IPS-NIHi7 (cell line): ENCODE results near the gene GOLGA5.
"Not testable (repeated sequence)": the region's sequence is repeated elsewhere in the genome, so short reads cannot be mapped to it uniquely, and the experiment has no call there.

ENCODE experiments used
- DNase-seq: peaks from one replicate; pipeline ENCODE4 v3.0.0; 2012; ENCODE audit warnings: mixed read lengths; ENCODE audit errors: extremely low spot score

The GOLGA5 gene

DNA sequence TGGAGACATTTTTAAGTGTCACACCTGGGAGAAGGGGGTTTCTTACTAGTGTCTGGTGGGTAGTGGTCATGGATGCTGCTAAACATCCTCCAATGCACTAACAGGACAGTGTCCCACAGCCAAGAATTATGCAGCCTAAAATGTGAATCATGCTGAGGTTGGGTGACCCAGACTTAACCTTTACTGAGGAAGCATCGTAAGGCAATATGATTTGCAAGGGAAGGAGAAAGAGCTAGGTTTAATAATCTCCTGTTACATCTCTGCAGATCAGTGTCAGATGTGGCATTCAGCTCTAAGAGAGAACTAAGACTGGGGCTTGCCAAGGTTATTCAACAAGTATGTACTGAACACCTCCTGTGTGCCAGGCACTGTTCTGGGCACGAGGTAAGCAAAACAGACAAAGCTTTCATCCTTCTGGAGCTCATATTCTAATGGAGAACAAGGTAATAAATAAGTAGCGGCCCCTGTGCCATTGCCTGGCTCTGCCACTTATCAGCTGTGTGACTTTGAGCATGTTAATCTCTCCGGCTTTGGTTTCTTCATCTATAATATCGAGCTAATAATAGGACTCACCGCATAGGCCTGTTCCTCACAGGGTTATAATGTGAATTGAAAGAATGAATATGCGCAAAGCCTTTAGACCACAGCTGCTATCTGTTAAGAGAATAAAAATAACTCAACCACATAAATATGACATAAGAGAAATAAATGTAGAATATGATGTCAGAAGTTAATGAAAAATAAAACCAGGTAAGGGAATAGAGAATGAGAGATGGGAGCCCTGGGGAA, 13.5 kb upstream of the GOLGA5 start:
- DNase-seq: no peak

DNA sequence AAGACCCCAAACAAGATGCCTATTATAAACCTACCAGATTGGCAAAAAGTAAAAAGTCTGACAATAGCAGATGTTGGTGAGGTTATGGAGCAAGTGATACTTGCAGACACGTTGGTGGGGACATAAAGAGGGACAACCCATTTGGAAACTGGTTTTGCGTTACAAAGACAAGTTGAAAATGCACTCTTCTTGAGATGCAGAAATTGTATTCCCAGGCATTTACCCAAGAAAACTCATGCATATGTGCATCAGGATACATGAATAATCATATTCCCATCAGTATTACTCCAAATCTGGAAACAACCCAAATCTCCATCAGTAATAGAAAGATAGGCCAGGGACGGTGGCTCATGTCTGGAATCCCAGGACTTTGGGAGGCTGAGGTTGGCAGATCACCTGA, 12.8 kb upstream of the GOLGA5 start:
- no peak for DNase-seq

- peak; percentile 20 for DNase-seq
Observed at GRCh38 chr14:92783813-92784431, 10.2 kb upstream of the GOLGA5 start.

DNA sequence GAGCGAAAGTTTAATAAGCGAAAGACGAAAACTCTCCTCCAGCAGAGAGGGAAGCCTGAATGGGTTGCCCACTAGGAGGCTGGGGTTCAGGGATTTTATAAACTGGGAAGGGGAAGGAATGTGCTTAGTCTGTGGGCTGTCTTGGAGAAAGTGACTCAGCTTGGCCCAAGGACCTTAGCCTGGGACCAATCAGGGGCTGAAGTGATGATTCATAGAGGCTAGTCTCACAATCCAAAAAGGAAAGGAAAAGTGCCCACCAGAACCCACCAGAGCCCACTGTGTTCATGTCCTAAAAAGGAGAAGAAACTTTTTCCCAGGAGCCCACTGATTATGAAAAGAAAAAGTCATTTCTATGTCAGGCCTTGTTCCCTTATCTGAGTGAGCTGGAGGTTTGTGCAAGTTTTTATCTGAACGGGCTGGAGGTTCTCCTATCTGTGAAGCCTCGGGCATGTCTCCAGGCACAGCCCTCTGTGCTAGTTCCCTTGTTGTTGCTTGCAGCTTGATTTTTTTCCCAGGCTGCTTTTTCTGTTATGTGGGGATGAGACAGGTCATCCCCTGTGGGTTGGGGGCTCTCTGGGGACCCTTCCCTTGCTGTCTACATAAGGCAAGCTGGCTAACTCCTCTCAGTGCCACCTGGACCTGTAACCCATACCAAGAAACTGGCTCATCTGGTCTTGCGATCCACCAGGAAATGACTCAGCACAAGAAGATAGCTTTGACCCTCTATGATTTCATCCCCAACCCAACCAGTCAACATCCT, 8.3 kb upstream of the GOLGA5 start:
- DNase-seq: peak; percentile 23

DNA sequence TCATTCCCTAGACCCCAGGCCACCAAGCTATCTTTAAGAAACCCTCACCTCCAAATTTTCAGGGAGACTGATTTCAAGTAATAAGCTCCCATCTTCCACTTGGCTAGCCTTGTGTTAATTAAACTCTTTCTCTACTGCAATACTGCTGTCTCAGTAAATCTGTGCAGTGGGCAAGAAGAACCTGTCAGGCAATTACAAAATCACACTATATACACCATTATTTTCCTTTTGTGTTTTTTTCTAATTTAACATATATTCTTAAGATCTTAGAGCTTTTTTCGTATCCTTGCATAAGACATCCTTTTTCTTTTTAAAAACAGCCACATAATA, 7.7 kb upstream of the GOLGA5 start:
- no peak for DNase-seq

DNA sequence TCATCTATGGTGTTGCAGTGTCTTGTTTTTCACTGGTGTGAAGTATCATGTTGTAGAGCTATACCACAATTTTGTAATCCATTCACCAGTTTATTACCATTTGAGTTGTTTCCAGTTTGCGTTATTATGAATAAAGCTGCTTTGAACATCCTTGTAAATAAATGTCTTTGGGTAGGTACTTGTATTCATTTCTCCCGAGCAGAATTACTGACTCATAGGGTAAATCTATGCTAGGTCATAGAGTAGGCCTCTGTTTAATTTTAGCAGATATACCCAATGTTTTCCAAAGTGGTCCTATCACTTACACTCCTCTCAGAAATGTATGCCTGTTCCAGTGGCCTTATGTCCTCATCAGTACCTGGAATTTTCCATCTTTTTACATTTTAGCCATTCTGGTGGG, 6.6 kb upstream of the GOLGA5 start:
- DNase-seq: no peak

- DNase-seq: no peak
Observed at GRCh38 chr14:92789457-92790089, 4.5 kb upstream of the GOLGA5 start.

GRCh38 chr14:92792885-92793284, 1.2 kb upstream of the GOLGA5 start:
- no peak for DNase-seq

- DNase-seq: peak; percentile 22
Observed at GRCh38 chr14:92794547-92794941, 439 bp downstream of the GOLGA5 start.

GRCh38 chr14:92794961-92795360, 856 bp downstream of the GOLGA5 start:
- no peak for DNase-seq

- DNase-seq: no peak
Observed at GRCh38 chr14:92797935-92798653, 4.0 kb downstream of the GOLGA5 start.

DNA sequence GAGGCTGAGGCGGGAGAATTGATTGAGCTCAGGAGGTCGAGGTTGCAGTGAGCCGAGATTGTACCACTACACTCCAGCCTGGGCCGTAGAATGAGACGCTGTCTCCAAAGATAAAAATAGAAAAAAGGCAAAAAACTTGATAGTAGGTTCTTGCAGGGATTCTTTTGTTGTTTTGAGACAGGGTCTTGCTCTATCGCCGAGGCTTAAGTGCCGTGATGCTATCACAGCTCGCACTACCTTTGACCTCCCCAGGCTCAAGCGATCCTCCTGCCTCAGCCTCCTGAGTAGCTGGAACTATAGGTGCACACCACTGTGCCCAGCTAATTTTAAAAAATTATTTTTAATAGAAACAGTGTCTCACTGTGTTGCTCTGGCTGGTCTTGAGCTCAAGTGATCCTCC, 4.7 kb downstream of the GOLGA5 start:
- DNase-seq: no peak

DNA sequence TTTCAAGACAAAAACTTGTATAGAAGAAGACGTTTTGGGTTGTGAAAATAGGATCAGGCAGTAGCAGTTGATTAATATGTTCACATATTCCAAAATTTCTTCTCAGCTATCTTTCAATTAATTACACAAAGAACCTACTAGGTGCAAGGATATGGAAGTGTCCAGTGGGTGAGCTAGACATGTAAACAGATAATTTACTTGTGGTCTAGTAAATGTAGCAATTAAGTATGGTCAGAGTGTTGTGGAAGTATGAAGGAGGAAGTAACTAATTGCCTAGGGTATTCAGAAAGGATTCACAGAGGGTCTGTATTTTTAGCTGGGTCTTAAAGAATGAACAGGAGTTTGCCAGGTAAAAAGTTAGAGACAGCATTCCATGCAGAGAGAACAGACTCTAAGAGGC, 5.9 kb downstream of the GOLGA5 start:
- DNase-seq: no peak

GRCh38 chr14:92800525-92800924, 6.4 kb downstream of the GOLGA5 start:
- no peak for DNase-seq

DNA sequence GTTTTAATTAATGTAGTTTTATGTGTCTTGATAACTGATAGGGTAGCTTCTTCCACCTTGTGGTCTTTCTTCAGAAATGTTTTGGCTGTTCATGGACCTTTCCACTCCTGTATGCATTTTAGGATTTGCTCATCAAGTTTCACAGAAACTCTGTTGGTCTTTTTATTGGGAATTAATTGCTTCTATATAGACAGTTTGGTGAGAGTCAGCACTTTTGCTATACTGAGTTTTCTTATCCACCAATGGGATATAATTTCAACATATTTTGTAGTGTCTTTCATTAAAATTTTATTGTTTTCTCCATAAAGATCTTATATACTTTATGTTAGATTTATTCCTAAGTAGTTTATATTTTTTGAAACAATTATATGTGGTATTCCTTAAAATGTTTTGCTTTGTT, 7.8 kb downstream of the GOLGA5 start:
- DNase-seq: no peak

DNA sequence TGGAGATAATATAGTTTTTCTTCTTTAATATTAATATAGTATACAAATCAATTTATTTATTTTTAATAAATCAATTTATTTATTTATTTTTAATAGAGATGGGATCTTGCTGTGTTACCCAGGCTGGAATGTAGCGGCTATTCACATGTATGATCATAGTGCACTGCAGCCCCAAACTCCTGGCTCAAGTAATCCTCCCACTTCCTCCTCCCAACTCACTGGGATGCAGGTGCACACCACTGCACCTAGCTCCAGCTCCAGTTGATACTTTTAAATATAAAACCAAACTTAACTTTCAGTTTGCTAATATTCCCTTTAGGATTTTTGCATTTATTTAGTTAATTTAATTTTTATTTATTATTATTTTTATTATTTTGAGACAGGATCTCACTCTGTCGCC, 8.6 kb downstream of the GOLGA5 start:
- DNase-seq: no peak

DNA sequence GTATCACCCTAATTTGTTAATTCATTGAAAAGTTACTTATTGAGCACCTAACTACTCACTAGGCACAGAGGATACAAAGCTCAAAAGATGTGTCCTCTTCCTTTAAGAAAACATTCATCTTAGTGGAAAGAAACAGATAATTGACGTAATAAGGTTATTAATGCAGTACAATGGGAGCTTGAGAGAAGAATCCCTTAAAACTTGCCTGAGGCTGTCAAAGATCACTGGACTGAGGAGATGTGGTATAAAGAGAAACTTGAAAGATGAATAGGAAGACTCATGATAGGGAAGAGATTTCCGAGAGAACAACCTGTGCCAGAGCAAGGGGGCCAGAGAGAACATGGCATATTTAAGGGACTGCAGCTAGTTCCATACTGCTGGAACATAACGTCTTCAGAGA, 19.1 kb downstream of the GOLGA5 start:
- DNase-seq: no peak

DNA sequence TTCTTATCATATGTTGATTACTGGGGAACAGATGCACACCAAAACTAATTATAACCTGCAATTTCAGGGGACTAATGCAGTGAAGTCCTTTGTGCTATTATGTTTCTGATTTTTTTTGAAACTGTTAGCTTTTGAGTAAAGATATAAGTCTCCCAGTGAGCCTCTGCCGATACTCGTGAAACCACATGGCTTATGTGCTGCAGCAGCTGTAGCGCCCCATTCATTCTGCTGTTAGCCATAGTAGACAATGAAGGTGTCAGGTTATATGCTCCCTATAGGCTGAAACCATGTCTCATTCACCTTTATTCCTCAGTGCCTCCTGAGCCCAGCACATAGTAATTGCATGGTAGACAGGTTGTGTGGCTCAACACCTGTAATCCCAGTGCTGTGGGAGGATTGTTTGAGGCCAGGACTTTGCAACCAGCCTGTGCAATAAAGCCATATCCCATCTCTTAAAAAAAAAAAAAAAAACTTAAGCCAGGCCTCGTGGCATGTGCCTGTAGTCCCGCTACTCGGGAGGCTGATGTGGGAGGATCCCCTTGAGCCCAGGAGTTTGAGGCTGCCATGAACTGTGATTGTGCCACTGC, 25.0 kb downstream of the GOLGA5 start:
- DNase-seq: no peak

DNA sequence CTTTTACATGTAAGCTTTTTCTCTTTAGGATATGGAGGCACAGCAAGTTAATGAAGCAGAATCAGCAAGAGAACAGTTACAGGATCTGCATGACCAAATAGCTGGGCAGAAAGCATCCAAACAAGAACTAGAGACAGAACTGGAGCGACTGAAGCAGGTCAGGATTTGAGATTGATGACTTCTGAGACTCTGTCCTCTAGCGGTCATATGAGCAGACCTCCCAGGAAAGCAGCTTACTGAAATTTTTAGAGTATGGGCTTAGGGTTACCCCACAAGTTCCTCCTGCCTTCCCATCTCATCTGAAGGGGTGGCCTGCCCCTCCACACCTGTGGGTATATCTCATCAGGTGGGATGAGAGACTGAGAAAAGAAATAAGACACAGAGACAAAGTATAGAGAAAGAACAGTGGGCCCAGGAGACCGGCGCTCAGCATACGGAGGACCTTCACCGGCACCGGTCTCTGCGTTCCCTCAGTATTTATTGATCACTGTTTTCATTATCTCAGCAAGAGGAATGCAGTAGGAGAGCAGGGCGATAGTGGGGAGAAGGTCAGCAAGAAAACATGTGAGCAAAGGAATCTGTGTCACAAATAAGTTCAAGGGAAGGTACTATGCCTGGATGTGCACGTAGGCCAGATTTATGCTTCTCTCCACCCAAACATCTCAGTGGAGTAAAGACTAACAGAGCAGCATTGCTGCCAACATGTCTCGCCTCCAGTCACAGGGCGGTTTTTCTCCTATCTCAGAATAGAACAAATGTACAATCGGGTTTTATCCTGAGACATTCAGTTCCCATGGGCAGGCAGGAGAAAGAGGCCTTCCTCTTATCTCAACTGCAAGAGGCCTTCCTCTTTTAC, 25.8 kb downstream of the GOLGA5 start:
- DNase-seq: not testable (repeated sequence)

DNA sequence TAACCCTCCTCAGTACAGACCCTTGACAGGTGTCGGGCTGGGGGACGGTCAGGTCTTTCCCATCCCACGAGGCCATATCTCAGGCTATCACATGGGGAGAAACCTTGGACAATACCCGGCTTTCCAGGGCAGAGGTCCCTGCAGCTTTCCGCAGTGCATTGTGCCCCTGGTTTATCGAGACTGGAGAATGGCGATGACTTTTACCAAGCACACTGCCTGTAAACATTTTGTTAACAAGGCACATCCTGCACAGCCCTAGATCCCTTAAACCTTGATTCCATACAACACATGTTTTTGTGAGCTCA, 26.4 kb downstream of the GOLGA5 start:
- not testable (repeated sequence) for DNase-seq

DNA sequence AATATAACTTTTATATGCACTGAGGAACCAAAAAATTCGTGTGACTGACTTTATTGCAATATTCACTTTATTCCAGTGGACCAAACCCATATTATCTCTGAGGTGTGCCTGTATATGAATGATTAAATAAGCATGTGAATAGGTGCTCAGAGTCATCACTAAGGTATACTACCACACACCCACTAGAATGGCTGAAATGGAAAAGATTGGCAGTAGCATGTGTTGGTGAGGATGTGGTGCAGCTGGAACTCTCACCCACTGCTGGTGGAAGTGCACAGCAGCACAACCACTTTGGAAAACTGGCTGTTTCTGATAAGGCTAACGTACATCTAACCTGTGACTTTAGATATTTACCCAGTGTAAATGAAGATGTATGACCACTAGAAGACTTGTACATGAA, 36.8 kb downstream of the GOLGA5 start:
- DNase-seq: no peak
